Body of pancreas (tissue), 4 donors: ENCODE results near the gene AGBL3. TPM values are rescaled to one million over a fixed set of nuclear protein-coding genes. Genes with fewer than 3 reads are reported as not detected.
A peak's percentile ranks its signal among the peaks of the same experiment; 100 is the strongest.

Source experiments
- ATAC-seq: fragments of 150-250 bp; one replicate; pipeline ENCODE4 v1.9.1; 2016
- DNase-seq, 4 donors: peaks; one replicate each; pipeline ENCODE4 v3.0.0-alpha.2; 2019
- H3K27ac ChIP-seq, 4 donors: fragments of 200-600 bp; sonication (generic); 1 replicate in 3 of 4; 2 replicates in 1 of 4; pipeline versions ENCODE4 v1.5.1 to v1.6.1; 2016 to 2019; ENCODE audit warnings: mild to moderate bottlenecking in 1 of 4, mixed read lengths in 1 of 4, moderate library complexity in 1 of 4
- H3K27me3 ChIP-seq, 2 donors: fragments of 200-600 bp; sonication (generic); one replicate each; pipeline ENCODE4 v1.6.0; 2016; ENCODE audit warnings: mild to moderate bottlenecking in 1 of 2
- H3K36me3 ChIP-seq, 2 donors: fragments of 200-600 bp; sonication (generic); replicated peaks in 1 of 2; 2 replicates each; pipeline ENCODE4 v1.5.1; 2016; ENCODE audit warnings: low read depth in 2 of 2; ENCODE audit not compliant: insufficient read depth in 1 of 2
- H3K4me1 ChIP-seq: fragments of 200-600 bp; sonication (generic); one replicate; pipeline ENCODE4 v1.6.0; 2016
- H3K4me3 ChIP-seq, 2 donors: fragments of 200-600 bp; sonication (generic); 1 replicate in 1 of 2; 2 replicates in 1 of 2; pipeline ENCODE4 v1.5.1; 2016 to 2019
- H3K9me3 ChIP-seq, 3 donors: fragments of 200-600 bp; sonication (generic); 1 replicate in 2 of 3; 2 replicates in 1 of 3; pipeline ENCODE4 v1.5.1; 2016
- CTCF ChIP-seq, 7 experiments: fragments of 450-650 bp in 4 of 7; fragments of 200-600 bp in 3 of 7; sonication (generic) in 3 of 7; IDR thresholded peaks; one replicate each; pipeline ENCODE4 v1.5.1; 2016 to 2019; ENCODE audit warnings: antibody characterized with exemption in 7 of 7
- POLR2A ChIP-seq, 3 donors: fragments of 450-650 bp; IDR thresholded peaks; one replicate each; pipeline ENCODE4 v1.6.1; 2016; ENCODE audit warnings: antibody characterized with exemption in 3 of 3, mild to moderate bottlenecking in 2 of 3
- WGBS, 2 donors: methylation state at CpG; one replicate each; pipeline ENCODE4 v1.1.5; 2017; 5-methylcytosine and 5-hydroxymethylcytosine counted together
- intact Hi-C: fragments of 100-400 bp; cut with DNase I; formaldehyde crosslinking; loops from one replicate; pipeline ENCODE4 v1.15.1; 2023
- total RNA-seq, 2 donors: library from RNA; depleted of rRNA; stranded (reverse); fragments of >200 nt; gene quantifications; one replicate each; pipeline ENCODE4 v1.1.0, GENCODE V29; 2016

The AGBL3 gene
- total RNA-seq, 2 donors from 2014 or later: 0.33 to 2.6 TPM

DNA sequence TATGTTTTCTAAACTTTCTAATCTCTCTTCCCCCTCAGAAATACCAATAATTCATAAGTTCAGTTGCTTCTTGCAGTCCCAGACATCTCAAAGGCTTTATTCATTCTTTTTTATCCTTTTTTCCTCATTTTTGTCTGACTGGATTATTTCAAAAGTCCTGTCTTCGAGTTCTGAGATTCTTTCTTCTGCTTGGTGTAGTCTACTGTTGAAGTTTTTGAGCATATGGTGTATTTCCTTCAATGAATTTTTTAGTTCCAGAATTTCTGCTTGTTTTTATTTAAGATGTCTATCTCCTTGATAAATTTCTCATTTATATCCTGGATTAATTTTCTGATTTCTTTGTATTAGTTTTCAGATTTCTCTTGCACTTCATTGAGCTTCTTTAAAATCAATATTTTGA is 170.0 kb downstream of the AGBL3 start:
- 78 to 81% methylated on average over 1 of the region's 1 CpG for whole genome bisulfite sequencing, 2 donors
- DNase-seq: no peak
- Histone ChIP-seq H3K27ac (no peak overlapping the region), H3K9me3 (no peaks in the 10 kb centered on the region), H3K4me1 (peaks cover 16% of the 10 kb centered on the region), H3K36me3 (no peaks in the 10 kb centered on the region), H3K4me3 (no peak overlapping the region), H3K27me3 (no peaks in the 10 kb centered on the region)
- intact Hi-C loops: no loop called here
- no peak for ATAC-seq
- TF ChIP-seq POLR2A (IDR thresholded peaks at IDR 0.05): no peak

DNA sequence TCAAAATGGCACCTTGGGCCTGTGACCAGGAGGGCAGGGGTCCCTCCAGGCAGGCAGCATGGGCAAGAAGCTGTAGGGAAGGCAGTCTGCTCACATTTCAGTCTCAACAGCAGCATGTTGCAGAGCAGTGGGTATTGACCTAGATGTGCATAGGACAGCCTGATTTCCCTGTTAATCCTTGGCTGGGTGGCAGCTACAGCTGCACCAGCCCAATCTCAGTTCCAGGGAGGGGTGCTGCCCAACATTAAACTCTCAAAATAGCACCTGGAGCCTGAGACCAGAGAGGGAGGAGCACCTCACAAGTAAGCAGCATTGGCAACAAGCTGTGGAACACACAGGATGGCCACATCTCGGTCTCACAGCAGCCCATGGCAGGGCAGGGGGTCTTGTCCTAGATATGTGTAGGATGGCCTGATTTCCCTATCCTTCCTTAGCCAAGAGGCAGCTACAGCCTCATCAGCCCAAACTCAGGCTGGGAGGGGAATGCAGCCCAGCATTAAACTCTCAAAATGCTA is 171.9 kb downstream of the AGBL3 start:
- intact Hi-C loops: no loop called here
- WGBS, 2 donors: 100% methylated on average over 1 of the region's 1 CpG
- no peaks in the 10 kb centered on the region for H3K9me3 ChIP-seq
- H3K4me3 ChIP-seq: no peak overlapping the region
- DNase-seq (no peak), ATAC-seq (no peak)
- H3K36me3 ChIP-seq: no peaks in the 10 kb centered on the region
- H3K4me1 ChIP-seq: peaks cover 16% of the 10 kb centered on the region
- TF ChIP-seq CTCF (IDR thresholded peaks at IDR 0.05) (no peak), POLR2A (IDR thresholded peaks at IDR 0.05) (no peak)
- peak overlapping the region in 1 of 4 donors; percentile 4 for H3K27ac ChIP-seq
- H3K27me3 ChIP-seq: no peaks in the 10 kb centered on the region

GRCh38 chr7:135158874-135159273 is 172.6 kb downstream of the AGBL3 start:
- no peak overlapping the region for H3K27ac ChIP-seq
- intact Hi-C loops: no loop called here
- H3K4me3 ChIP-seq: no peak overlapping the region
- ATAC-seq (no peak), DNase-seq (no peak)
- no peaks in the 10 kb centered on the region for H3K36me3 ChIP-seq
- no peak for TF ChIP-seq CTCF (IDR thresholded peaks at IDR 0.05)
- no peak for TF ChIP-seq POLR2A (IDR thresholded peaks at IDR 0.05)
- 81 to 97% methylated on average over 5 to 6 of the region's 6 CpGs for WGBS, 2 donors
- H3K27me3 ChIP-seq: no peaks in the 10 kb centered on the region
- H3K9me3 ChIP-seq: no peaks in the 10 kb centered on the region
- H3K4me1 ChIP-seq: peaks cover 16% of the 10 kb centered on the region

- WGBS, 2 donors: 84 to 91% methylated on average over 2 of the region's 2 CpGs
- no peak for ATAC-seq
- H3K9me3 ChIP-seq: no peaks in the 10 kb centered on the region
- no peak for DNase-seq
- H3K36me3 ChIP-seq: no peaks in the 10 kb centered on the region
- no peaks in the 10 kb centered on the region for H3K27me3 ChIP-seq
- intact Hi-C loops: loop anchor here (10.0 kb wide), 1 partner anchor 165 kb away; no protein-coding TSS in a partner anchor
- H3K27ac ChIP-seq: peak overlapping the region in 3 of 4 donors; percentile 17 to 66 (median 62)
- TF ChIP-seq POLR2A (IDR thresholded peaks at IDR 0.05): no peak
- TF ChIP-seq CTCF (IDR thresholded peaks at IDR 0.05): no peak
- no peak overlapping the region for H3K4me3 ChIP-seq
- H3K4me1 ChIP-seq: peaks cover 22% of the 10 kb centered on the region
Measured at GRCh38 chr7:135159359-135160085, 173.2 kb downstream of the AGBL3 start.

- Histone ChIP-seq H3K27me3 (no peaks in the 10 kb centered on the region), H3K36me3 (no peaks in the 10 kb centered on the region), H3K27ac (peak overlapping the region in 3 of 4 donors; percentile 17 to 66 (median 62)), H3K9me3 (no peaks in the 10 kb centered on the region), H3K4me3 (no peak overlapping the region), H3K4me1 (peaks cover 23% of the 10 kb centered on the region)
- 74 to 88% methylated on average over 5 of the region's 5 CpGs for WGBS, 2 donors
- DNase-seq: no peak
- TF ChIP-seq CTCF (IDR thresholded peaks at IDR 0.05) (no peak), POLR2A (IDR thresholded peaks at IDR 0.05) (no peak)
- intact Hi-C loops: loop anchor here (10.0 kb wide), 1 partner anchor 165 kb away; no protein-coding TSS in a partner anchor
- peak; percentile 63 for ATAC-seq
Measured at GRCh38 chr7:135160098-135160857, 174.0 kb downstream of the AGBL3 start.
